Naive B cell (primary cell): Measurements from ENCODE around the gene OR11H7. TPM values are rescaled to one million over a fixed set of nuclear protein-coding genes. Genes with fewer than 3 reads are reported as not detected.
"Not testable (repeated sequence)": the region's sequence is repeated elsewhere in the genome, so short reads cannot be mapped to it uniquely, and the experiment has no call there.

ENCODE experiments used
- ATAC-seq, 2 donors: fragments of 150-1000 bp; cut with Tn5 transposase; 2 replicates each; pipeline ENCODE4 v1.10.0; 2021; ENCODE audit warnings: low read depth in 2 of 2, mild to moderate bottlenecking in 2 of 2, moderate library complexity in 2 of 2
- DNase-seq: peaks from one replicate; pipeline ENCODE4 v3.0.0; 2022
- H3K27ac Mint-ChIP-seq, 6 donors: one replicate each; pipeline ENCODE4 v1.8.0; 2020 to 2022; ENCODE audit warnings: mild to moderate bottlenecking in 6 of 6, mixed read lengths in 6 of 6, moderate library complexity in 5 of 6, inconsistent platforms in 2 of 6
- H3K27me3 Mint-ChIP-seq, 3 donors: one replicate each; pipeline ENCODE4 v1.8.0; 2021 to 2022; ENCODE audit warnings: mixed read lengths in 3 of 3, mild to moderate bottlenecking in 1 of 3
- H3K36me3 Mint-ChIP-seq, 2 donors: one replicate each; pipeline ENCODE4 v1.8.0; 2020 to 2022; ENCODE audit warnings: mixed read lengths in 2 of 2, inconsistent platforms in 1 of 2, mild to moderate bottlenecking in 1 of 2
- H3K4me1 Mint-ChIP-seq, 3 donors: one replicate each; pipeline ENCODE4 v1.8.0; 2020 to 2022; ENCODE audit warnings: mixed read lengths in 3 of 3, inconsistent platforms in 1 of 3, mild to moderate bottlenecking in 1 of 3, moderate library complexity in 1 of 3
- H3K4me3 Mint-ChIP-seq, 8 donors: one replicate each; pipeline ENCODE4 v1.8.0; 2020 to 2022; ENCODE audit warnings: mild to moderate bottlenecking in 8 of 8, mixed read lengths in 8 of 8, moderate library complexity in 8 of 8, inconsistent platforms in 2 of 8
- H3K9me3 Mint-ChIP-seq, 7 donors: one replicate each; pipeline ENCODE4 v1.8.0; 2020 to 2022; ENCODE audit warnings: mixed read lengths in 7 of 7, mild to moderate bottlenecking in 5 of 7, inconsistent platforms in 2 of 7, moderate library complexity in 1 of 7
- polyA plus RNA-seq, 6 donors: library from polyadenylated mRNA; unstranded; fragments of 300-500 nt; fragmentation: Illumina TruSeq; gene quantifications; one replicate each; pipeline ENCODE4 v1.2.3, GENCODE V29; 2021; ENCODE audit warnings: low read depth in 6 of 6

Gene OR11H7
- not detected for polyA plus RNA-seq

DNA sequence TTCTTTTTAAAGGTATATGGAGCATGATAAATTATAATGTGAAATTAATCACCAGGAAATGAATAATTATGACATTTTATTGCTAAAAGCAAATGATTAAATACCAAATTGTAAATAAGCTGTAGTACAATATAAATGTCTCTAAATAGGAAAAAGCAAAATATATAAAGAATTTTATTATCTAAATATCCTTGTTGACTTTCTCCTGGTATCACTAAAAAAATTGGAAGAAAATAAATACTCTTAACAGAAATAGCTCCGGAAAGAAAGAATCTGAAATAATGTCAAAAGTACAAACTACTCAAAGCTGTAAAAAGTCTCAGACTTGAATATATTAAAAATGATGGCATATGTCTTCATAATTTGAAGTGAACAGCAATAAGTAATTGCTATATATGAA is at the start of gene OR11H7:
Gene OR11H7, plus strand, starts transcription at position 301 of the 400 bp plus-strand sequence.
- H3K4me1 Mint-ChIP-seq: no peaks in the 10 kb centered on the region
- H3K4me3 Mint-ChIP-seq: no peak within 1 kb of the TSS
- peaks cover 2 to 29% (median 8%) of the 10 kb centered on the region in 7 donors for H3K9me3 Mint-ChIP-seq
- peaks cover 10 to 16% (median 12%) of the 10 kb centered on the region in 3 donors for H3K27me3 Mint-ChIP-seq
- ATAC-seq (no peak), DNase-seq (no peak)
- no peak within 1 kb of the TSS for H3K27ac Mint-ChIP-seq
- H3K36me3 Mint-ChIP-seq: no peaks in the 10 kb centered on the region

DNA sequence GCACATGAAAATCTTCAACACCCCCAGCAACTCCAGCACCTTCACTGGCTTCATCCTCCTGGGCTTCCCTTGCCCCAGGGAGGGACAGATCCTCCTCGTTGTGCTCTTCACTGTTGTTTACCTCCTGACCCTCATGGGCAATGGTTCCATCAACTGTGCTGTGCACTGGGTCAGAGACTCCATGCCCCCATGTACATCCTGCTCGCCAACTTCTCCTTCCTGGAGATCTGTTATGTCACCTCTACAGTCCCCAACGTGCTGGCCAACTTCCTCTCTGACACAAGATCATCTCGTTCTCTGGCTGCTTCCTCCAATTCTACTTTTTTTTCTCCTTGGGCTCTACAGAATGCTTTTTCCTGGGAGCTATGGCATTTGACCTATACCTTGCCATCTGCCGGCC is 49.6 kb upstream of the OR11H7 start:
- Mint-ChIP-seq H3K9me3 (peaks cover 0 to 6% (median 0%) of the 10 kb centered on the region in 7 donors), H3K4me1 (peaks cover 0 to 7% (median 3%) of the 10 kb centered on the region in 3 donors), H3K4me3 (no peak overlapping the region), H3K27me3 (peaks cover 0 to 18% (median 10%) of the 10 kb centered on the region in 3 donors), H3K27ac (no peak overlapping the region), H3K36me3 (no peaks in the 10 kb centered on the region)
- ATAC-seq (no peak), DNase-seq (no peak)

DNA sequence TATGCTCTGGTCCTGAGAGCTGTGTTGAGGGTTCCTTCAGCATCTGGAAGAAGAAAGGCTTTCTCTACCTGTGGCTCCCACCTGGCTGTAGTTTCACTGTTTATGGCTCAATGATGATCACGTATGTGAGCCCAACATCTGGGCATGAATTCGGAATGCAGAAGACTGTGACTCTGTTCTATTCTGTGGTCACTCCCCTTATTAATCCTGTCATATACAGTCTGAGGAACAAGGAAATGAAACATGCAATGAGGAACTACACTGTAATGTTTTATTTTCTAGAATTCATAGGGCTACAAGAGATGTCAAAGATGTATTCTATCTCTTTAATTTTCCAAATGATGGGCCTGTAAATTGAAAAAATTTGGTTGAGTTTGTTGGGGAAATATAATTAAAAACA is 48.9 kb upstream of the OR11H7 start:
- Mint-ChIP-seq H3K27ac (peak overlapping the region in 1 of 6 donors; percentile 50), H3K36me3 (no peaks in the 10 kb centered on the region), H3K4me3 (no peak overlapping the region), H3K4me1 (peaks cover 0 to 7% (median 3%) of the 10 kb centered on the region in 3 donors), H3K9me3 (peaks cover 0 to 6% (median 0%) of the 10 kb centered on the region in 7 donors), H3K27me3 (peaks cover 0 to 18% (median 10%) of the 10 kb centered on the region in 3 donors)
- no peak for DNase-seq
- ATAC-seq: no peak

DNA sequence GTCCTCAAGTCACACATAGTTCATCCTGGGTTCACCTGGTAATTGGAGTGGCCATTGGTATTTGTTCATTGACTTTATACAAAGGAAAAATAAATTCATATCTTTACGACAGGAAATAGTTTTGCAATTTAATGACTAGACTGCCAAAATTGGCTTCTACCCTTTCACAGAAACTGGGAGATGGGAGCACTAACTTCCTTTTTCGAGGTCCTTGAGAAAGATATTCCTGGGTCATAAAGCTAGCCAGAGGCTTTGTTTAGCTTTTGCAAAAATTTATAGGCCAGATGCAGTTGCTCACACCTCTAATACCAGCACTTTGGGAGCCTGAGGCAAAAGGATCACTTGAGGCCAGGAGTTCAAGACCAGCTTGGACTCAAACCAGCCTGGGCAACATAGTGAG is 48.3 kb upstream of the OR11H7 start:
- Mint-ChIP-seq H3K27ac (no peak overlapping the region), H3K36me3 (no peaks in the 10 kb centered on the region), H3K4me3 (no peak overlapping the region), H3K27me3 (peaks cover 4 to 20% (median 13%) of the 10 kb centered on the region in 3 donors), H3K4me1 (peaks cover 0 to 7% (median 3%) of the 10 kb centered on the region in 3 donors), H3K9me3 (peaks cover 0 to 6% (median 0%) of the 10 kb centered on the region in 7 donors)
- ATAC-seq (no peak), DNase-seq (no peak)

DNA sequence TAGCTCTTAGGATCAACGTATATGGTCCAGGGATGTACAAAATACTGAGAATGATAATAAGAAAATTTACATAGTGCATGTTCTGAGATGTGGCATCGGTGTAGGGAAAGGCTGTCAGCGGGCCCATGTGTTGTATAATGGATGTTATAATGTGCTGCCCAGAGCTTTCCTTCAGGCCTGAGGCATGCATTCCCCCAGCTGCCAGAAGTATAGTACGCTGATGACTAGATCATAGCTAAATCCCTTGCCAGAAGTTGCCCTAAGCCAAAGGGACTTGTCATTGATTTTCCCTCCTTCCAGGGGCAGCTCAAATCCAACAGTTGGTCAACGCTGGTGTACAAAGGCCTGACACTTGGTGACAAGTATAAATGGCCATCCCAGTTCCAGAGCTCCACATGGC is 44.6 kb upstream of the OR11H7 start:
- DNase-seq: no peak
- H3K27ac Mint-ChIP-seq: no peak overlapping the region
- H3K9me3 Mint-ChIP-seq: peaks cover 0 to 6% (median 0%) of the 10 kb centered on the region in 7 donors
- H3K27me3 Mint-ChIP-seq: peaks cover 23 to 28% (median 26%) of the 10 kb centered on the region in 3 donors
- H3K4me1 Mint-ChIP-seq: peaks cover 0 to 7% (median 3%) of the 10 kb centered on the region in 3 donors
- no peak overlapping the region for H3K4me3 Mint-ChIP-seq
- H3K36me3 Mint-ChIP-seq: no peaks in the 10 kb centered on the region
- ATAC-seq: no peak

DNA sequence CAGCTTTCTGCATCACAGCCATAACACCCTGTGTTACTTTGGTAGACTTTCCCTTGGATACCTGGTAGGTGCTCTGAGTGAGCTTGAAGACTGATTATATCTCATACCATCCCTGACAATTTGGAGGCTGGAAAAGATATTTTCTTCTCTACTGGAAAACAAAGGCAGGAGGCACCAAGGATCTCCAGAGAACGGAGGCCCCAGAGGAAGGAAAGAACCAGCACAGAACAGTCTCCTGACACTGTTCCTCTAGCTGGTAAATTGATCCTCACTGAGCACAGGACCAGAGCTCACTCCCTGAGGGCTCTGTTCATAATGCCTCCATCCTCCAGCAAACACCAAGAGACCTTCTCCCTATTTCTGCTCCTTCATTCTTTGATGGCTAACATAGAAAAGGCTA is 38.2 kb upstream of the OR11H7 start, which contains the start of gene OR11G2:
Gene OR11G2, plus strand, starts transcription at position 301 of the 400 bp plus-strand sequence. CDS start 6,542 bp downstream, outside the sequence.
- H3K27me3 Mint-ChIP-seq: peaks cover 15 to 32% (median 21%) of the 10 kb centered on the region in 3 donors
- H3K9me3 Mint-ChIP-seq: peaks cover 0 to under 1% (median 0%) of the 10 kb centered on the region in 7 donors
- DNase-seq (no peak), ATAC-seq (no peak)
- H3K4me3 Mint-ChIP-seq: no peak within 1 kb of the TSS
- no peaks in the 10 kb centered on the region for H3K4me1 Mint-ChIP-seq
- no peaks in the 10 kb centered on the region for H3K36me3 Mint-ChIP-seq
- no peak within 1 kb of the TSS for H3K27ac Mint-ChIP-seq

DNA sequence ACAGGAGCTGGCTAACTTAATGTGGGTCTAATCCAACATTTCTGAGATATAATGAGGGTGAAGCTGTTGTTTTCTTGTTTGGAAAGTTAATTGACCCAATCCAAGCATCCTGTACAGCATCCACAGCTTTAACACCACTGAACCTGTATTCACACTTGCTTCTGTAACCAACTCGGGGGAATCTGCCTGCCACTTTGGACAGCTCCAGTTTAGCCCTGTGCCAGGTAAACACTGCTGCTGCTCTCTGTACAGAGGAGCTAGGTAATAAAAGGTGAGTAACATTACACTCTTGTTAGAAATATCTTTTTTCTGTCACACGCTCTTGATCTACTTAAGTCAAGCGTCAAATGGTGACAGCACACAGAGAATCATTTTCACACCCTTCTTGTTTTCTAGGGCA is 37.4 kb upstream of the OR11H7 start:
- no peak overlapping the region for H3K4me3 Mint-ChIP-seq
- H3K27me3 Mint-ChIP-seq: peaks cover 13 to 30% (median 23%) of the 10 kb centered on the region in 3 donors
- H3K9me3 Mint-ChIP-seq: no peaks in the 10 kb centered on the region
- H3K36me3 Mint-ChIP-seq: no peaks in the 10 kb centered on the region
- ATAC-seq (no peak), DNase-seq (no peak)
- H3K4me1 Mint-ChIP-seq: no peaks in the 10 kb centered on the region
- no peak overlapping the region for H3K27ac Mint-ChIP-seq

DNA sequence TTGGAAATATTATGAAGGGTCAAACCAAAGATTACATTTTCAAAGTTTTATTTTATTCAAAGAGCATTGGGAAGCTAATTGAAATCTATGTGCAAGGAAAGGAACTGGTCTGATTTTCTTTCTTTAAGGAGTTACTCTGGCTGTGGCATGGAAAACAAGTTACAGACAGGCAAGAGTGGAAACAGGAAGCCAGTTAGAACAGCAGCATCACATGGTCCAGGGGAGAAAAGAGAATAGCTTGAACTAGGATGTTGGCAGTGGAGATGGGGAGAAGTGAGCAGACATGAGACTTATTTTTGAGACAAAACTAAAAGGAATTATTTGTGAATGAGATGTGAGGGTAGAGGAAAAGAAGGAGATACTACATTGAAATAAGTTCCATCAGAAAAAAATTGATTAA is 34.7 kb upstream of the OR11H7 start:
- Mint-ChIP-seq H3K9me3 (peaks cover 0 to 4% (median 0%) of the 10 kb centered on the region in 7 donors), H3K27me3 (peaks cover 11 to 30% (median 21%) of the 10 kb centered on the region in 3 donors), H3K27ac (no peak overlapping the region), H3K4me1 (no peaks in the 10 kb centered on the region), H3K4me3 (no peak overlapping the region), H3K36me3 (no peaks in the 10 kb centered on the region)
- DNase-seq (no peak), ATAC-seq (no peak)

DNA sequence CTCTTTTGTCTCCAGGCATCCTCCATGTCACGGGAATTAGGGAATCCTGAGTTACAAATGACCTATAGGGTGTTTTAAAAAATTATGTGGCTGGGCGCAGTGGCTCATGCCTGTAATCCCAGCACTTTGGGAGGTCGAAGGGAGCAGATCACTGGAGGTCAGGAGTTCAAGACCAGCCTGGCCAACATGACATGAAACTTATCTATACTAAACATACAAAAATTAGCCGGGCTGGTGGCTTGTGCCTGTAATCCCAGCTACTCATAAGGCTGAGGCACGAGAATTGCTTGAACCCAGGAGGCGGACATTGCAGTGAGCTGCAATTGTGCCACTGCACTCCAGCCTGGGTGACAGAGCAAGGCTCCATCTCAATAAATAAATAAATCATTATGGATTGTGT is 33.6 kb upstream of the OR11H7 start:
- not testable (repeated sequence) for H3K36me3 Mint-ChIP-seq, H3K4me1 Mint-ChIP-seq, ATAC-seq, H3K27ac Mint-ChIP-seq, DNase-seq, H3K4me3 Mint-ChIP-seq, H3K9me3 Mint-ChIP-seq
- peaks cover 11 to 36% (median 20%) of the 10 kb centered on the region in 3 donors for H3K27me3 Mint-ChIP-seq

DNA sequence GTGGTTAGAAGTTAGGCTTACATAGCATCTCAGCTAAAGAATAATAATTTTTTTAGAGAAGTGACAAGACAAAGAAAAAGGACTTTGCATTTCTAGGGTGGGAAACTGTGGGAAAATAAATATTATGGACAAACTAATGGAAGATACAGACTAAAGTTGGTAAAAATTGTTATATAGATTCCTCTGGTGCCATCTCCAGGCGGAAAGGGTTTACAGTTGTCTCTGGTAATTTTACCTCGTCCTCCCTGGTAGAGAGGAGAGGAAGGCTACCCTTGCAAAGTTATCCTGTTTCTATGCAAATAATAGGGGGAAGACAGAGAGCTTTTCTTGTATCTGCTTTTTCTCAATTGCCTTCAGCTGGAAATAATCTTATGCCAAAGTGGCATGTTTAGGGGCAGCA is 32.9 kb upstream of the OR11H7 start:
- DNase-seq: no peak
- H3K4me1 Mint-ChIP-seq: no peaks in the 10 kb centered on the region
- peaks cover 11 to 36% (median 20%) of the 10 kb centered on the region in 3 donors for H3K27me3 Mint-ChIP-seq
- H3K9me3 Mint-ChIP-seq: peaks cover 0 to 4% (median 0%) of the 10 kb centered on the region in 7 donors
- ATAC-seq: no peak
- H3K36me3 Mint-ChIP-seq: no peaks in the 10 kb centered on the region
- H3K4me3 Mint-ChIP-seq: no peak overlapping the region
- no peak overlapping the region for H3K27ac Mint-ChIP-seq

DNA sequence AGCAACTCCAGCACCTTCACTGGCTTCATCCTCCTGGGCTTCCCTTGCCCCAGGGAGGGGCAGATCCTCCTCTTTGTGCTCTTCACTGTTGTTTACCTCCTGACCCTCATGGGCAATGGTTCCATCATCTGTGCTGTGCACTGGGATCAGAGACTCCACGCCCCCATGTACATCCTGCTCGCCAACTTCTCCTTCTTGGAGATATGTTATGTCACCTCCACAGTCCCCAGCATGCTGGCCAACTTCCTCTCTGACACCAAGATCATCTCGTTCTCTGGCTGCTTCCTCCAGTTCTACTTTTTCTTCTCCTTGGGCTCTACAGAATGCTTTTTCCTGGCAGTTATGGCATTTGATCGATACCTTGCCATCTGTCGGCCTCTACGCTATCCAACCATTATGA is 31.3 kb upstream of the OR11H7 start:
- no peak for DNase-seq
- Mint-ChIP-seq H3K4me3 (no peak overlapping the region), H3K36me3 (no peaks in the 10 kb centered on the region), H3K27me3 (peaks cover 11 to 34% (median 20%) of the 10 kb centered on the region in 3 donors), H3K4me1 (no peaks in the 10 kb centered on the region), H3K9me3 (peaks cover 0 to 4% (median 0%) of the 10 kb centered on the region in 7 donors), H3K27ac (peak overlapping the region in 1 of 6 donors; percentile 12)
- ATAC-seq: no peak

DNA sequence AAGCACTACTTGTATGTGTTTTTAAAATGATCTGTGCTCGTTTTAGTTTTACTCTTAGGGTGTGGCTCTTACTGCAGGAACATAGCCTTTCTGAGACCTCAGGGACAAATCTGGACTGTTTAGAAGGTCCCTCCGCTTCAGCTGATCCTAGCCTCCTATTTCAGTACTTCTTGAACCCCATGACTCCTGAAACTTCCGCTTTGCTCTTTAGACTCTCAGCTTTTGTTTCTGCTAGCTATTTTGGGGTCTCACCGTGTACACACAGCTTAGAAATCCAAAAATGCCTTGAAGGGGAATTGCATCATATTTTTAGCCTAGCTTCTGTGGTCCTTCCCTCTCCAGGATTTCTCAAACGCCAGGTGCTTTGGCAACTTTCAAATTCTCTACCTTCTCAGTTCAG is 29.8 kb upstream of the OR11H7 start:
- ATAC-seq: no peak
- H3K9me3 Mint-ChIP-seq: peaks cover 0 to 4% (median 0%) of the 10 kb centered on the region in 7 donors
- H3K4me3 Mint-ChIP-seq: no peak overlapping the region
- peaks cover 9 to 39% (median 20%) of the 10 kb centered on the region in 3 donors for H3K27me3 Mint-ChIP-seq
- DNase-seq: no peak
- no peak overlapping the region for H3K27ac Mint-ChIP-seq
- H3K4me1 Mint-ChIP-seq: no peaks in the 10 kb centered on the region
- no peaks in the 10 kb centered on the region for H3K36me3 Mint-ChIP-seq

DNA sequence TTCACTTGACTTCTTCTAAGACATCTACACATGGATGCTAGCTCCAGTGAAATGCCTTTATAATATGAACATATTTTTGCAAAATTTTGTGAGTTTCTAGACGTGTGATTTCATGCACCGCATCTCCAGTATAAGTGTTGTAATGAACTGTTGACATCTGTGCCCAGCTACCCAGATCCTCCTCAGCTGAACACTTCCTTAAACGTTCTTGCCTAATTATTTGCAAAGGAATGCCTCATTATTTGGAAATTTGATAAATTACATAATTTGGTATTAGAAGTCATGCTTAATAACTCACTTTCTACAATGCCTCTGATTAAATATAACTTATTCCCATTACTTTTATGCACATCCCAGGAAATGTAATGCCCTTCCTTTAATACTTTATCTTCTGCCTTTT is 24.1 kb upstream of the OR11H7 start:
- no peak for DNase-seq
- Mint-ChIP-seq H3K27me3 (peaks cover 9 to 23% (median 9%) of the 10 kb centered on the region in 3 donors), H3K4me1 (no peaks in the 10 kb centered on the region), H3K36me3 (no peaks in the 10 kb centered on the region), H3K9me3 (peaks cover 0 to 5% (median 0%) of the 10 kb centered on the region in 7 donors), H3K27ac (no peak overlapping the region), H3K4me3 (no peak overlapping the region)
- no peak for ATAC-seq

DNA sequence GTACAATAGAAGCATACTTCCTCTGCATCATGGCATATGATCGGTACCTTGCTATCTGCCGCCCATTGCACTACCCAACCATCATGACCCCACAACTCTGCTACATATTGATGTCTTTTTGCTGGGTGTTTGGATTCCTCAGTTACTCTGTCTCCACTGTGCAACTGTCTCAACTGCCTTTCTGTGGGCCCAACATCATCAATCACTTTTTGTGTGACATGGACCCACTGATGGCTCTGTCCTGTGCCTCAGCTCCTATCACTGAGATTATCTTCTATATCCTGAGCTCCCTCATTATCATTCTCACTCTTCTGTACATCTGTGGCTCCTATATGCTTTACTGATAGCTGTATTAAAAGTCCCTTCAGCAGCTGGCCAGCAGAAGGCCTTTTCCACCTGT is 19.2 kb upstream of the OR11H7 start:
- peaks cover 0 to 9% (median 4%) of the 10 kb centered on the region in 7 donors for H3K9me3 Mint-ChIP-seq
- H3K36me3 Mint-ChIP-seq: no peaks in the 10 kb centered on the region
- H3K27ac Mint-ChIP-seq: no peak overlapping the region
- DNase-seq: no peak
- no peak for ATAC-seq
- peaks cover 4 to 20% (median 20%) of the 10 kb centered on the region in 3 donors for H3K27me3 Mint-ChIP-seq
- no peaks in the 10 kb centered on the region for H3K4me1 Mint-ChIP-seq
- H3K4me3 Mint-ChIP-seq: no peak overlapping the region
